ENCODE data around the gene LRRC28. TPM values are rescaled to one million over a fixed set of nuclear protein-coding genes. Genes with fewer than 3 reads are reported as not detected.

LRRC28 gene
- polyA plus RNA-seq, 1 of the 3 experiments (the other 2 are of a cell fraction) = 15.2 TPM

DNA sequence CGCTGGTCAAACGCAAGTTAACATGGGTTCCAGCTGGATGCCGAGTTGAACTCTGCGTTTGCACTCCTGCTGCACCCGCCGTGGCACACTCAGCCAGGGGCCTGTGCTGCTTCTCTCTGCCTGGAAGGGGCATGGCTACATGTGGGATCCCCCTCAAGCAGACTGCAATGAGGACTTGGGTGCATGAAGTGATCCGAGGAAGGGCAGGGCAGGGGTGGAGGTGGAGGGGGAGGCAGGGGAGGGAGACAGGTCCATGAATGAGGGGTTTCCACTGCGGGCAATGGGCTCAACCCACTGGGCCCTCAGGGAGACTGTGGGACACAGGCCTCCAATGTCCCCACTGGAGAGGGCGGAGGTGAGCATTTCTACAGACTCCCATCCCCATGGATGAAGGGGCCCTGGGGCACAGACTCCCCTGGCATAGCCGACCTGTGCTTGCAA is 172.9 kb downstream of the LRRC28 start (continued):
- TF ChIP-seq IRF3 (IDR thresholded peaks at IDR 0.05; ENCODE audit: low read depth, low read length) = no peak

DNA sequence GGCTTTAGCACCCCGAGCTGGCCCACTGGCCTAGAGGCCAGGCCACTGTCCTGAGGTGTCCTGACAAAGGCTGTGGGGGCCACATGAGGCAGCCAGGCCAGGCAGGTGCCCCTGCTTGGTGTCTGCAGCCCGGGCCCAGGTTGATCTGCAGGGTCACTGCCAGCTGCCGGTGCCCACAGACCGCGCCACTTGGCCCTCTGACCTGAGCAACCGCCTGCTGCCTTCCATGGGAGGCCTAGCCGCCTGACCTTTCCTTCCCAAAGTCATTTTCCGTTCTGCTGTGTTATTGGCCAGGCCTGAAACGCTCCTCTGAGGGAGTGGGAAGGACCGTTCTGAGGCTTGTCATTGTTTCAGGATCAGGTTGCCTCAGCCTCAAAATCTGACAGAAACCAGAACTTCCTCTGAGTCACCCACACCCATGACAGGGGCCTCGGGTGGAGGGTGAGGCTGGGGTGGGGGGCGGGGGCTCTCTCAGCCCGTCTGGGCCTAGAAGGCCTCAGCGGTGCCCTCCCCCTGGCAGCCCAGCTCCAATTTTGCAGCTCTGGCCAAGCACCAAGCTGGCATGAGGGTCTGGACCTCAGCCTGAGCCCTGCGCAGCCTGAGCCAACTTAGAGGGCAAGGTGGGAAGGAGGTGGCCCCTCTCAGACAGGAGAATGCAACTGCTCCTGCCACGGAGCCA is 173.8 kb downstream of the LRRC28 start:
- no peak overlapping the region for H3K4me3 ChIP-seq (ENCODE audit: low read depth in 2 of 2, low read length in 1 of 2)
- ChIA-PET POLR2A (no interaction called here), CTCF (interaction anchor here (1.7 kb wide), 1 partner anchor 279 kb away, joined by 5 read pairs; no protein-coding TSS in a partner anchor)
- no peaks in the 10 kb centered on the region for H3K9me3 ChIP-seq
- H3K4me2 ChIP-seq = peak overlapping the region; percentile 77; the same call in 1 of the 2 replicates
- no peaks in the 10 kb centered on the region for H3K36me3 ChIP-seq (replicated peaks in 1 of 2; ENCODE audit: control insufficient read depth in 1 of 2, insufficient read depth in 2 of 2, low read length in 1 of 2)
- peaks cover 12 to 16% of the 10 kb centered on the region in 2 experiments; a peak in 3 of 4 replicates for H3K4me1 ChIP-seq (ENCODE audit: control insufficient read depth in 1 of 2, insufficient read depth in 2 of 2, low read depth in 1 of 2, low read length in 1 of 2)
- H3K27me3 ChIP-seq (ENCODE audit: insufficient read depth) = no peaks in the 10 kb centered on the region
- H3K79me2 ChIP-seq (ENCODE audit: insufficient read depth) = no peaks in the 10 kb centered on the region
- peak overlapping the region; percentile 82 to 94 for H3K27ac ChIP-seq (ENCODE audit: low read depth in 2 of 2, low read length in 1 of 2)
- WGBS (ENCODE audit: low lambda C conversion rate) = 23% methylated on average over 11 of the region's 16 CpGs
- H3K9me2 ChIP-seq = no peaks in the 10 kb centered on the region
- H3K9ac ChIP-seq = peak overlapping the region; percentile 72
- peak overlapping the region; percentile 79 for H2AFZ ChIP-seq (ENCODE audit: low read depth)
- H4K20me1 ChIP-seq (ENCODE audit: insufficient read depth) = no peaks in the 10 kb centered on the region
- H3F3A ChIP-seq (replicated peaks; ENCODE audit: insufficient read depth) = no peaks in the 10 kb centered on the region
- peak; percentile 64 for DNase-seq
- TF ChIP-seq YY1 (IDR thresholded peaks at IDR 0.05; ENCODE audit: low read depth) (no peak; the same call in 1 of the 2 replicates), RFX5 (IDR thresholded peaks at IDR 0.05; ENCODE audit: low read length) (no peak), TEAD4 (IDR thresholded peaks at IDR 0.05; ENCODE audit: borderline replicate concordance, insufficient read depth) (peak; percentile 82), ELF1 (IDR thresholded peaks at IDR 0.05) (no peak), PBX3 (IDR thresholded peaks at IDR 0.05) (peak; percentile 98), FOXM1 (IDR thresholded peaks at IDR 0.05; ENCODE audit: low read depth) (peak; percentile 85; the same call in 1 of the 2 replicates), JUND (IDR thresholded peaks at IDR 0.05) (peak; percentile 96), RXRA (IDR thresholded peaks at IDR 0.05; ENCODE audit: borderline replicate concordance, low read depth) (peak; percentile 84; the same call in 1 of the 2 replicates), GABPA (IDR thresholded peaks at IDR 0.05; ENCODE audit: low read depth) (peak; percentile 19; the same call in 1 of the 2 replicates), MXI1 (IDR thresholded peaks at IDR 0.05; ENCODE audit: low read depth, low read length) (no peak), TAF1 (IDR thresholded peaks at IDR 0.05; ENCODE audit: borderline replicate concordance, low read depth, low read length) (peak; percentile 58; the same call in 1 of the 2 replicates), EP300 (IDR thresholded peaks at IDR 0.05; ENCODE audit: borderline replicate concordance in 1 of 2, low read depth in 1 of 2, low read length in 1 of 2) (peak; percentile 49 to 98; a peak in 3 of 4 replicates), NRF1 (IDR thresholded peaks at IDR 0.05; ENCODE audit: low read depth, low read length) (peak; percentile 15; the same call in 1 of the 2 replicates), TCF12 (IDR thresholded peaks at IDR 0.05) (peak; percentile 99), FOSL2 (IDR thresholded peaks at IDR 0.05; ENCODE audit: borderline replicate concordance, low read depth) (peak; percentile 93), RAD21 (IDR thresholded peaks at IDR 0.05; ENCODE audit: low read length) (no peak), CHD2 (IDR thresholded peaks at IDR 0.05; ENCODE audit: low read length, partially characterized antibody) (no peak), SIN3A (IDR thresholded peaks at IDR 0.05; ENCODE audit: borderline replicate concordance, low read depth, low read length) (peak; percentile 95; the same call in 1 of the 2 replicates)
- TF ChIP-seq, protein P1, sequence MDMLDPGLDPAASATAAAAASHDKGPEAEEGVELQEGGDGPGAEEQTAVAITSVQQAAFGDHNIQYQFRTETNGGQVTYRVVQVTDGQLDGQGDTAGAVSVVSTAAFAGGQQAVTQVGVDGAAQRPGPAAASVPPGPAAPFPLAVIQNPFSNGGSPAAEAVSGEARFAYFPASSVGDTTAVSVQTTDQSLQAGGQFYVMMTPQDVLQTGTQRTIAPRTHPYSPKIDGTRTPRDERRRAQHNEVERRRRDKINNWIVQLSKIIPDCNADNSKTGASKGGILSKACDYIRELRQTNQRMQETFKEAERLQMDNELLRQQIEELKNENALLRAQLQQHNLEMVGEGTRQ (IDR thresholded peaks at IDR 0.05; ENCODE audit: borderline replicate concordance, low read depth, low read length) = no peak
- TF ChIP-seq, protein P2, sequence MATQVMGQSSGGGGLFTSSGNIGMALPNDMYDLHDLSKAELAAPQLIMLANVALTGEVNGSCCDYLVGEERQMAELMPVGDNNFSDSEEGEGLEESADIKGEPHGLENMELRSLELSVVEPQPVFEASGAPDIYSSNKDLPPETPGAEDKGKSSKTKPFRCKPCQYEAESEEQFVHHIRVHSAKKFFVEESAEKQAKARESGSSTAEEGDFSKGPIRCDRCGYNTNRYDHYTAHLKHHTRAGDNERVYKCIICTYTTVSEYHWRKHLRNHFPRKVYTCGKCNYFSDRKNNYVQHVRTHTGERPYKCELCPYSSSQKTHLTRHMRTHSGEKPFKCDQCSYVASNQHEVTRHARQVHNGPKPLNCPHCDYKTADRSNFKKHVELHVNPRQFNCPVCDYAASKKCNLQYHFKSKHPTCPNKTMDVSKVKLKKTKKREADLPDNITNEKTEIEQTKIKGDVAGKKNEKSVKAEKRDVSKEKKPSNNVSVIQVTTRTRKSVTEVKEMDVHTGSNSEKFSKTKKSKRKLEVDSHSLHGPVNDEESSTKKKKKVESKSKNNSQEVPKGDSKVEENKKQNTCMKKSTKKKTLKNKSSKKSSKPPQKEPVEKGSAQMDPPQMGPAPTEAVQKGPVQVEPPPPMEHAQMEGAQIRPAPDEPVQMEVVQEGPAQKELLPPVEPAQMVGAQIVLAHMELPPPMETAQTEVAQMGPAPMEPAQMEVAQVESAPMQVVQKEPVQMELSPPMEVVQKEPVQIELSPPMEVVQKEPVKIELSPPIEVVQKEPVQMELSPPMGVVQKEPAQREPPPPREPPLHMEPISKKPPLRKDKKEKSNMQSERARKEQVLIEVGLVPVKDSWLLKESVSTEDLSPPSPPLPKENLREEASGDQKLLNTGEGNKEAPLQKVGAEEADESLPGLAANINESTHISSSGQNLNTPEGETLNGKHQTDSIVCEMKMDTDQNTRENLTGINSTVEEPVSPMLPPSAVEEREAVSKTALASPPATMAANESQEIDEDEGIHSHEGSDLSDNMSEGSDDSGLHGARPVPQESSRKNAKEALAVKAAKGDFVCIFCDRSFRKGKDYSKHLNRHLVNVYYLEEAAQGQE (IDR thresholded peaks at IDR 0.05; ENCODE audit: low read depth, low read length) = peak; percentile 55; the same call in 1 of the 2 replicates
- TF ChIP-seq, protein P3, sequence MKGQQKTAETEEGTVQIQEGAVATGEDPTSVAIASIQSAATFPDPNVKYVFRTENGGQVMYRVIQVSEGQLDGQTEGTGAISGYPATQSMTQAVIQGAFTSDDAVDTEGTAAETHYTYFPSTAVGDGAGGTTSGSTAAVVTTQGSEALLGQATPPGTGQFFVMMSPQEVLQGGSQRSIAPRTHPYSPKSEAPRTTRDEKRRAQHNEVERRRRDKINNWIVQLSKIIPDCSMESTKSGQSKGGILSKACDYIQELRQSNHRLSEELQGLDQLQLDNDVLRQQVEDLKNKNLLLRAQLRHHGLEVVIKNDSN (IDR thresholded peaks at IDR 0.05; ENCODE audit: borderline replicate concordance, low read depth) = 0 out of 2 replicates have a peak, but pooled peaks have one; percentile 32
- TF ChIP-seq, protein P4, sequence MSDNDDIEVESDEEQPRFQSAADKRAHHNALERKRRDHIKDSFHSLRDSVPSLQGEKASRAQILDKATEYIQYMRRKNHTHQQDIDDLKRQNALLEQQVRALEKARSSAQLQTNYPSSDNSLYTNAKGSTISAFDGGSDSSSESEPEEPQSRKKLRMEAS (IDR thresholded peaks at IDR 0.05; ENCODE audit: low read depth) = peak; percentile 83; the same call in 1 of the 2 replicates
